ENCODE data around the gene PTPN7. TPM values are rescaled to one million over a fixed set of nuclear protein-coding genes. Genes with fewer than 3 reads are reported as not detected.
"Not testable (repeated sequence)": the region's sequence is repeated elsewhere in the genome, so short reads cannot be mapped to it uniquely, and the experiment has no call there.

Gene PTPN7
- total RNA-seq, 2 donors from 2014 or later = 1.2 to 2.2 TPM

DNA sequence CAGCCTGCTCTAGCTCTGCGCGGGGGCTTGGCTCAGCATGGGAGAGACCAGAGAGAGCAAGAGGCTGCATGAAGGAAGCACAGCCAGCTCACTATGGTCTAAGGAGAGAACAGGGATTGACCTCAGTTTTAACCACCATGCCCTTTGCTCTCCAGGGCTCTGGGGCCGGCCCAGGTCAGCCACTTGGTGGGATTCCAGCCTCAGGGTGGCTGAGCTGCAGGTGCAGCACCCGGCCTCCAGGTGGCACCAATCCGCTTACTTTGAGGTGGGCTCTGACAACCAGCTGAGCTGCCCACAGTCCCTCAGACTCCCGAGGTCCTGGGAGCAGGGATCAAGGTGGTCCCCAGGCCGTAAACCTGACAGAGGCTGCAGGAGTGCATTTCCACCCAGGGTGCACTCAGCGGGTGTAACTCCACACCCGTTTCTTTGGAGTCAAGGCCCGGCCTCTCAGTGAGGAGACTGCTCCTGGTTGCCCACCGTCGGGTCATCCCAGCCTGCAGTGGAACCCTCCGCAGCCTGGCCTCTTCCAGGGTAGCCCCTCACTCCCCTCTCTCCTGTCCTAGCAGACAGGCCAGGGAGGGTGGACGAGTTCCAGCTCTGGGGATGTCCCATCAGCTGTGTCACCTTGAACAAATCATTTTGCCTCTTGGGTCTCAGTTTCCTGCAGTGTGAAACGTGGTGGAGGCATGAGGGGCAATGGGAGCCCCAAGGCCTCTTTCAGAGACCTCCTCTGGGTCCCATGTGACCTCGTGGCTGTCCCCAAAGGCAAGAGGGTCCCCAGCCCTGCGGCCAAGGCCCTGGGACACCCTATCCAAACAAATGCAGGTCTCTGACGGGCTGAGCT is 32.6 kb upstream of the PTPN7 start:
- DNase-seq (ENCODE audit: low spot score) = no peak
- intact Hi-C loops (cut with DNase I) = loop anchor here (2.0 to 5.0 kb wide), 2 partner anchors 122 to 829 kb away; no protein-coding TSS in a partner anchor

DNA sequence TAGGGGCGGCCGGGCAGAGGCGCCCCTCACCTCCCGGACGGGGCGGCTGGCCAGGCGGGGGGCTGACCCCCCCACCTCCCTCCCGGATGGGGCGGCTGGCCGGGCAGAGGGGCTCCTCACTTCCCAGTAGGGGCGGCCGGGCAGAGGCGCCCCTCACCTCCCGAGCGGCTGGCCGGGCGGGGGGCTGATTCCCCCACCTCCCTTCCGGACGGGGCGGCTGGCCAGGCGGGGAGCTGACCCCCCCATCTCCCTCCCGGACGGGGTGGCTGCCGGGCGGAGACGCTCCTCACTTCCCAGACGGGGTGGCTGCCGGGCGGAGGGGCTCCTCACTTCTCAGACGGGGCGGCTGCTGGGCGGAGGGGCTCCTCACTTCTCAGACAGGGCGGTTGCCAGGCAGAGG is 31.0 kb upstream of the PTPN7 start:
- intact Hi-C loops (cut with DNase I) = loop anchor here in 1 of 2 donors (5.0 kb wide), 1 partner anchor 831 kb away; no protein-coding TSS in a partner anchor
- not testable (repeated sequence) for DNase-seq (ENCODE audit: low spot score)

DNA sequence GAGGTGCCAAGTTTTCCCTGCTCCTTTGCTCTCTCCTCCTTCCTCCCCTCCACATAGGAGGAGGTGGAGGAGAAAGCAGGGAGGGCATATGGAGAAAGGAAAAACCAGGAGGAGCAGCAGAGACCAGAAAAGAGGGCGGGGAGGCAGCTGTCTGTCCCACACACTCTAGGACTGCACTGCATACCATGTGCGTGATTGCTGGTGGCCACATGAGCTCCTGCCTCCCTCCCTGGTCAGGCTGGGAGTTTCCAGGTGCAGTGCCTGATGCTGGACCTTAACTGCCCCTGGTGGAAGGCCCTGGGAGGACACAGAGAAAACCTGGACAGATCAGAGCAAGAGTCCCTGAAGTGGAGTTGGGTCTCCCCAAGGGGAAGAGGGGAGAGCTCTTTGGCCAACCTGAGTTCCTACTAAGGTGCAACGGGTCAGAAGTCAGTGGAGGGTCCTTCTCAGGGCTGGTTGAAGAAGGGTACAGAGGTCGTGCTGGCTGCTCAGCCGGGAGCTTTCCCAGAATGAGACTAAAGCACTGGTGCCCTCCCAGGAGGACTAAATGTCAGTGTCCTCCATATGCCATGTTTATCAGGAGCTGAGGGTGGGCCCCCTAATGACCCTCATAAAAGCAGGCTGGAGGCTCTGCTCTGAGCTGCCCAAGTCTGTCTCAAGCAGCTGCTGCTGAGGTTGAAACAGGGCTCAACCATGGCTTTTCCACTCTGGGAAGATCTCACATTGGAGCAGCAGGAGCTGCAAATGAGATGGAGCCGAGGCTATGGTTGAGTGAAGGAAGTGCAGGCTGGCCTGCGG is 29.7 kb upstream of the PTPN7 start:
- intact Hi-C loops (cut with DNase I) = loop anchor here (5.0 to 10.0 kb wide), 4 partner anchors 127 to 832 kb away; partner anchors contain the start of gene SYT2 (in 1 of the 2)
- no peak for DNase-seq (ENCODE audit: low spot score)

DNA sequence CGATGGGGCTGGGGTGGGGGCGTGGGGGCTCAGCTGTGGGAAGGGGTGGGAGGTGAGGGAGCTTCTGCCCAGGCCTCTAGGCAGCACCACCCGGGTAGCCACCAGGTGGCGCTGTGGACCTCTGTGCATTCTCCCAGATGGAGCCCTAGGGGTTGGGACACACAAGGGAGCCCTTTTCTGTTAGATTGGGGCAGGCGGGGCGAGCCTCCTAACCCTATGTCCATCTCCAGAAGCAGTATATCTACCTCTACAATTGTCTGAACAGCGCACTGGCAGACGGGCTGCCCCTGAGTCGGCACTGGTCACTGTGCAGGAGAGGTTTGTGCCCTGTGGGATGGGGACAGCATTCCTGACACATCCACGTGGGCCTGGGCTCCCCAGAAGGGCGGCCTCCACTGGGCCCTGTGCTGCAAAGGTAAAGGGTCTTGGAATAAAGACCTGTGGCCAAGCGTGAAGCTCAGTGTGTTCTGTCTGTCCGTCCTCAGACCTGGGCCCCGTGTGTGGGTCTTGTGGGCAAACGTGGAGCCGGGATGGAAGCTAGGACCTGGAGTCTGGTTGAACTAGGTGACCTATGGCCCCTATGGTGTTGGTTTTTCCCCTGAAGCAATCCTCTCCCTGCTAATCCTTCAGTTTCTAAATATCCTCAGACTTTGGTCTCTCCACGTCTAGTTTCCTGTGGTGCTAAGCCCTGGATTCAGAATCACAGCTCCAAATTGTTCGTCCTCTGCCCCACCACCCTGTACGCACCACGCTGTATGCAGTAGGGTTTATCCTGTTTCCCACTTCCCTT is 28.8 kb upstream of the PTPN7 start:
- DNase-seq (ENCODE audit: low spot score) = peak; percentile 93
- intact Hi-C loops (cut with DNase I) = loop anchor here (5.0 to 10.0 kb wide), 3 partner anchors 128 to 528 kb away; partner anchors contain the start of gene SYT2 (in 1 of the 2)

- intact Hi-C loops (cut with DNase I) = loop anchor here (5.0 to 10.0 kb wide), 3 partner anchors 129 to 529 kb away; partner anchors contain the start of gene SYT2 (in 1 of the 2)
- no peak for DNase-seq (ENCODE audit: low spot score)
Observed at GRCh38 chr1:202187697-202188407, 27.4 kb upstream of the PTPN7 start.

GRCh38 chr1:202187041-202187671 is 26.8 kb upstream of the PTPN7 start:
- no peak for DNase-seq (ENCODE audit: low spot score)
- intact Hi-C loops (cut with DNase I) = loop anchor here (5.0 to 10.0 kb wide), 3 partner anchors 130 to 530 kb away; partner anchors contain the start of gene SYT2 (in 1 of the 2)

DNA sequence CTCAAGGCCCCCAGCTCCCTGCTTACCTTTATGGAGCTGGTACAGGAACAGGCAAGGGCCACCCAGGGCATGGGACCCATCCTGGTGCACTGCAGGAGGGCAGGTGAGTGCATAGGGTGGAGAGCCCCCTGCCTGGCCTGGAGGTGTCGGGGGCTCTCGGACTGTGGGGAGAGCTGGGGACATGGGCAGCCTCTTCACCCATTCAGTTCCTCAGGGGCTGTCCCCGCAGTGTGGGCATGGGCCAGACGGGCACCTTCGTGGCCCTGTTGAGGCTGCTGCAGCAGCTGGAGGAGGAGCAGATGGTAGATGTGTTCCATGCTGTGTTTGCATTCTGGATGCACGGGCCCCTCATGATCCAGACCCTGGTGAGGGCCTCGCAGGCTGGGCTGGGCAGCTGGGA is 25.9 kb upstream of the PTPN7 start:
- DNase-seq (ENCODE audit: low spot score) = no peak
- intact Hi-C loops (cut with DNase I) = loop anchor here (5.0 to 10.0 kb wide), 3 partner anchors 131 to 531 kb away; partner anchors contain the start of gene SYT2 (in 1 of the 2)

- DNase-seq (ENCODE audit: low spot score) = peak; percentile 93
- intact Hi-C loops (cut with DNase I) = loop anchor here (5.0 to 10.0 kb wide), 3 partner anchors 132 to 532 kb away; partner anchors contain the start of gene SYT2 (in 1 of the 2)
Observed at GRCh38 chr1:202184750-202185460, 24.5 kb upstream of the PTPN7 start.

GRCh38 chr1:202182040-202182877 is 21.9 kb upstream of the PTPN7 start:
- DNase-seq (ENCODE audit: low spot score) = no peak
- intact Hi-C loops (cut with DNase I) = loop anchor here in 1 of 2 donors (10.0 kb wide), 1 partner anchor 533 kb away; the partner anchor contains the start of gene SYT2

GRCh38 chr1:202181586-202181985 is 21.2 kb upstream of the PTPN7 start:
- intact Hi-C loops (cut with DNase I) = loop anchor here in 1 of 2 donors (10.0 kb wide), 1 partner anchor 533 kb away; the partner anchor contains the start of gene SYT2
- DNase-seq (ENCODE audit: low spot score) = no peak

DNA sequence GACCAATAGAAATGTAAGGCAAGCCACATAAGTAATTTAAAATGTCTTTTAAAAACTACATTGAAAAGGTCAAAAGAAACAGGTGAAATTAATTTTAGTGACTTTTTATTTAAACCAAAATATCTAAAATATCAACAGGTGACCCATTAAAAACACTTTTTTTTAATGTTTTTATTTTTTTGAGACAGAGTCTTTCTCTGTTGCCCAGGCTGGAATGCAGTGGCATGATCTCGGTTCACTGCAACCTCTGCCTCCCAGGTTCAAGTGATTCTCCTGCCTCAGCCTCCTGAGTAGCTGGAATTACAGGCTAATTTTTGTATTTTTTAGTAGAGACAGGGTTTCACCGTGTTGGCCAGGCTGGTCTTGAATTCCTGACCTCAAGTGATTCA is 20.3 kb upstream of the PTPN7 start:
- DNase-seq (ENCODE audit: low spot score) = not testable (repeated sequence)
- intact Hi-C loops (cut with DNase I) = loop anchor here in 1 of 2 donors (10.0 kb wide), 1 partner anchor 534 kb away; the partner anchor contains the start of gene SYT2

GRCh38 chr1:202179828-202180750 is 19.7 kb upstream of the PTPN7 start:
- intact Hi-C loops (cut with DNase I) = loop anchor here in 1 of 2 donors (10.0 kb wide), 1 partner anchor 535 kb away; the partner anchor contains the start of gene SYT2
- DNase-seq (ENCODE audit: low spot score) = no peak

DNA sequence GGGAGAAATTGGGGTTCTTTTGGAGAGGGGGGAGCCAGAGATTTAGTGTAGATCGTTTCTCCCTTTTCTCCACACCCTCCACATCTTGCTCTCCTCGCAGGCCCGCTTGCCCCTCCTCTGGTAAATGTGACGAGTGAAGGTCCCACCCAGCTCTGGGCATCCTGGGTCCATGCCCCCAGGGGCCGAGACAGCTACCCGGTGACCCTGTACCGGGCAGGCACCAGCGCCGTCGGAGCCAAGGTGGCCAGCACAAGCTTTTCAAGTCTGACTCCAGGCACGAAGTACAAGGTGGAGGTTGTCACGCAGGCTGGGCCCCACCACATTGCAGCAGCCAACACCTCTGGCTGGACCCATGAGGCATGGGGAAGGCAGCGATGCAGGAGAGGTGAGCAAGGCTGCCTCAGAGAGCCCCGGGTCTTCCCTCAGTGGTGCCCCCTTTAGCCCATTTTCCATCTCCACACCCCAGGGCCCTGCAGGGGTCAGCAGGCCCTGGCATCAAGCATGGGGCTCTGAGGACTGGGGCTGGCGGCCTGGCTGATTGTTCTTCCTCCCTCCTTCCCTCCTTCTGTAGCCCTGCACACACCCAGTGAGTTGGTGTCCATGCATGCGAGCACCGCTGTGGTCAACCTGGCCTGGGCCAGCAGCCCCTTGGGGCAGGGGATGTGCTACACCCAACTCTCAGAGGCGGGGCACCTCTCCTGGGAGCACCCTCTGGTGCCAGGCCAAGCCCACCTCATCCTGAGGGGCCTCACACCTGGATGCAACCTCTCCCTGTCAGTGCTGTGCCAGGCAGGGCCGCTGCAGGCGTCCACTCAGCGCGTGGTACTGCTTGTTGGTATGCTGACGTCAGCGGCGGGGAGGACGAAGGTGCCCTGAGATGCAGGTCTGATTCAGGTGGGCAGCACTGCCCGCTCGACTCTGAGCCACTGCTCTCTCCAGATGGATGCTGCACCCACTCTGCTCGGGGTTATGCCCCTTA is 16.8 kb upstream of the PTPN7 start:
- intact Hi-C loops (cut with DNase I) = no loop called here
- DNase-seq (ENCODE audit: low spot score) = peak; percentile 75

DNA sequence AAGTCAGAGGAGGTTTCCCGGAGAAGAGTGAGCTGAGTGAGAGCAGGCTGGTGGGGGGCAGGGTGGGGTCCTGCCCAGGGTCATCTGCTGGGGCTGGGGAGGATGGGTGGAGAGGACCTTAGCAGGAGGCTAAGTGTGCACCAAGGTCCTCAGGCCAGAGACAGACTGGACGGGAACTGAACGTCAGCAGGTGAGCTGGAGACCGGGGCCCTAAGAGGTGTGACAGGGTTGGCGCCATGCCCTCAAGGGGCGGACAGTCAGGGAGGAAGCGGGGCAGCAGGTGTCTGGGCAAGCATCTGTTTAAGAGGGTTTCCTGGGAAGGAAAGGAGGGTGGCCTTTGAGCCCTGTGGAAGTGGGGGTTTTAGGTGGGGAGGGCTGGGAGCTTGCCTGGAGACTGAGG is 13.6 kb upstream of the PTPN7 start:
- no peak for DNase-seq (ENCODE audit: low spot score)
- intact Hi-C loops (cut with DNase I) = no loop called here
